ENCODE measurements around the gene KIT. TPM values are rescaled to one million over a fixed set of nuclear protein-coding genes. Genes with fewer than 3 reads are reported as not detected.

Gene KIT
- total RNA-seq, 1 experiment from 2014 or later: 1.5 TPM

- no peaks in the 10 kb centered on the region for H3K27me3 ChIP-seq (ENCODE audit: control insufficient read depth, insufficient read depth, low read length)
- CTCF ChIA-PET: interaction anchor here (0.8 kb wide), 1 partner anchor 863 kb away, joined by 12 read pairs; no protein-coding TSS in a partner anchor
- no peaks in the 10 kb centered on the region for H3K9me3 ChIP-seq (ENCODE audit: control insufficient read depth, insufficient read depth, low read depth, low read length)
- in situ Hi-C loops (cut with HindIII; ENCODE audit: low pct_unique_long_range_greater_than_20kb, low sequenced_read_pairs): no loop called here
- ATAC-seq (no peak), DNase-seq (ENCODE audit: low read depth, low spot score) (no peak)
- POLR2A ChIA-PET: no interaction called here
- intact Hi-C loops (cut with micrococcal nuclease; ENCODE audit: unreplicated experiment): loop anchor here (10.0 kb wide), 1 partner anchor 287 kb away; no protein-coding TSS in a partner anchor
- TF ChIP-seq, protein P1, sequence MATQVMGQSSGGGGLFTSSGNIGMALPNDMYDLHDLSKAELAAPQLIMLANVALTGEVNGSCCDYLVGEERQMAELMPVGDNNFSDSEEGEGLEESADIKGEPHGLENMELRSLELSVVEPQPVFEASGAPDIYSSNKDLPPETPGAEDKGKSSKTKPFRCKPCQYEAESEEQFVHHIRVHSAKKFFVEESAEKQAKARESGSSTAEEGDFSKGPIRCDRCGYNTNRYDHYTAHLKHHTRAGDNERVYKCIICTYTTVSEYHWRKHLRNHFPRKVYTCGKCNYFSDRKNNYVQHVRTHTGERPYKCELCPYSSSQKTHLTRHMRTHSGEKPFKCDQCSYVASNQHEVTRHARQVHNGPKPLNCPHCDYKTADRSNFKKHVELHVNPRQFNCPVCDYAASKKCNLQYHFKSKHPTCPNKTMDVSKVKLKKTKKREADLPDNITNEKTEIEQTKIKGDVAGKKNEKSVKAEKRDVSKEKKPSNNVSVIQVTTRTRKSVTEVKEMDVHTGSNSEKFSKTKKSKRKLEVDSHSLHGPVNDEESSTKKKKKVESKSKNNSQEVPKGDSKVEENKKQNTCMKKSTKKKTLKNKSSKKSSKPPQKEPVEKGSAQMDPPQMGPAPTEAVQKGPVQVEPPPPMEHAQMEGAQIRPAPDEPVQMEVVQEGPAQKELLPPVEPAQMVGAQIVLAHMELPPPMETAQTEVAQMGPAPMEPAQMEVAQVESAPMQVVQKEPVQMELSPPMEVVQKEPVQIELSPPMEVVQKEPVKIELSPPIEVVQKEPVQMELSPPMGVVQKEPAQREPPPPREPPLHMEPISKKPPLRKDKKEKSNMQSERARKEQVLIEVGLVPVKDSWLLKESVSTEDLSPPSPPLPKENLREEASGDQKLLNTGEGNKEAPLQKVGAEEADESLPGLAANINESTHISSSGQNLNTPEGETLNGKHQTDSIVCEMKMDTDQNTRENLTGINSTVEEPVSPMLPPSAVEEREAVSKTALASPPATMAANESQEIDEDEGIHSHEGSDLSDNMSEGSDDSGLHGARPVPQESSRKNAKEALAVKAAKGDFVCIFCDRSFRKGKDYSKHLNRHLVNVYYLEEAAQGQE (IDR thresholded peaks at IDR 0.05; ENCODE audit: insufficient read depth in 1 of 2, low read depth in 2 of 2, low read length in 1 of 2): no peak
- no peak for TF ChIP-seq POLR2AphosphoS5 (IDR thresholded peaks at IDR 0.05; ENCODE audit: low read depth, low read length)
- TF ChIP-seq, protein P2, sequence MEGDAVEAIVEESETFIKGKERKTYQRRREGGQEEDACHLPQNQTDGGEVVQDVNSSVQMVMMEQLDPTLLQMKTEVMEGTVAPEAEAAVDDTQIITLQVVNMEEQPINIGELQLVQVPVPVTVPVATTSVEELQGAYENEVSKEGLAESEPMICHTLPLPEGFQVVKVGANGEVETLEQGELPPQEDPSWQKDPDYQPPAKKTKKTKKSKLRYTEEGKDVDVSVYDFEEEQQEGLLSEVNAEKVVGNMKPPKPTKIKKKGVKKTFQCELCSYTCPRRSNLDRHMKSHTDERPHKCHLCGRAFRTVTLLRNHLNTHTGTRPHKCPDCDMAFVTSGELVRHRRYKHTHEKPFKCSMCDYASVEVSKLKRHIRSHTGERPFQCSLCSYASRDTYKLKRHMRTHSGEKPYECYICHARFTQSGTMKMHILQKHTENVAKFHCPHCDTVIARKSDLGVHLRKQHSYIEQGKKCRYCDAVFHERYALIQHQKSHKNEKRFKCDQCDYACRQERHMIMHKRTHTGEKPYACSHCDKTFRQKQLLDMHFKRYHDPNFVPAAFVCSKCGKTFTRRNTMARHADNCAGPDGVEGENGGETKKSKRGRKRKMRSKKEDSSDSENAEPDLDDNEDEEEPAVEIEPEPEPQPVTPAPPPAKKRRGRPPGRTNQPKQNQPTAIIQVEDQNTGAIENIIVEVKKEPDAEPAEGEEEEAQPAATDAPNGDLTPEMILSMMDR (IDR thresholded peaks at IDR 0.05): no peak
- no peak for TF ChIP-seq SIN3A (IDR thresholded peaks at IDR 0.05; ENCODE audit: borderline replicate concordance, insufficient read depth, low read depth, low read length)
- TF ChIP-seq TCF7L2 (IDR thresholded peaks at IDR 0.05; ENCODE audit: low read depth, low read length): no peak
- no TSS peak for BruUV-seq (replicated peaks)
- H3K4me1 ChIP-seq (ENCODE audit: control insufficient read depth, insufficient read depth, low read length): no peaks in the 10 kb centered on the region
- no peaks in the 10 kb centered on the region for H3K36me3 ChIP-seq (ENCODE audit: control insufficient read depth, insufficient read depth, low read length)
- no peak overlapping the region for H3K27ac ChIP-seq (ENCODE audit: low read length)
- H3K4me3 ChIP-seq (ENCODE audit: low read depth in 2 of 2, low read length in 2 of 2): no peak overlapping the region
These were observed 19.7 kb downstream of the KIT start for GRCh38 chr4:54677416-54677815.

- no peak for TF ChIP-seq TCF7L2 (IDR thresholded peaks at IDR 0.05; ENCODE audit: low read depth, low read length)
- TF ChIP-seq, protein P1 (IDR thresholded peaks at IDR 0.05; ENCODE audit: insufficient read depth in 1 of 2, low read depth in 2 of 2, low read length in 1 of 2): no peak
- DNase-seq (ENCODE audit: low read depth, low spot score) (no peak), ATAC-seq (no peak)
- ChIA-PET CTCF (interaction anchor here (0.8 kb wide), 1 partner anchor 864 kb away, joined by 12 read pairs; no protein-coding TSS in a partner anchor), POLR2A (no interaction called here)
- H3K36me3 ChIP-seq (ENCODE audit: control insufficient read depth, insufficient read depth, low read length): no peaks in the 10 kb centered on the region
- no peak overlapping the region for H3K27ac ChIP-seq (ENCODE audit: low read length)
- no peak overlapping the region for H3K4me3 ChIP-seq (ENCODE audit: low read depth in 2 of 2, low read length in 2 of 2)
- no peaks in the 10 kb centered on the region for H3K9me3 ChIP-seq (ENCODE audit: control insufficient read depth, insufficient read depth, low read depth, low read length)
- in situ Hi-C loops (cut with HindIII; ENCODE audit: low pct_unique_long_range_greater_than_20kb, low sequenced_read_pairs) (no loop called here), intact Hi-C loops (cut with micrococcal nuclease; ENCODE audit: unreplicated experiment) (loop anchor here (10.0 kb wide), 1 partner anchor 287 kb away; no protein-coding TSS in a partner anchor)
- H3K27me3 ChIP-seq (ENCODE audit: control insufficient read depth, insufficient read depth, low read length): no peaks in the 10 kb centered on the region
- H3K4me1 ChIP-seq (ENCODE audit: control insufficient read depth, insufficient read depth, low read length): no peaks in the 10 kb centered on the region
- no TSS peak for BruUV-seq (replicated peaks)
These were observed 20.3 kb downstream of the KIT start for GRCh38 chr4:54677853-54678650.
